HG03565 (cell line): Measurements from ENCODE around the gene DNAI1.

Experiments
- ATAC-seq: cut with Tn5 transposase; IDR thresholded peaks from one replicate; pipeline ENCODE4 v1.9.1; 2021; ENCODE audit warnings: mild to moderate bottlenecking, moderate library complexity; ENCODE audit not compliant: unreplicated experiment

DNAI1 gene

GRCh38 chr9:34510497-34511468 lies 52.2 kb downstream of the DNAI1 start:
- ATAC-seq, result no peak

GRCh38 chr9:34512131-34513078 lies 53.8 kb downstream of the DNAI1 start:
- ATAC-seq, result no peak

GRCh38 chr9:34513567-34514214 lies 55.1 kb downstream of the DNAI1 start:
- no peak for ATAC-seq

- ATAC-seq, result no peak
These were observed 55.8 kb downstream of the DNAI1 start for GRCh38 chr9:34514401-34514800.

GRCh38 chr9:34514816-34515215 lies 56.2 kb downstream of the DNAI1 start:
- no peak for ATAC-seq

- ATAC-seq, result no peak
These were observed 57.4 kb downstream of the DNAI1 start for GRCh38 chr9:34515959-34516358.

DNA sequence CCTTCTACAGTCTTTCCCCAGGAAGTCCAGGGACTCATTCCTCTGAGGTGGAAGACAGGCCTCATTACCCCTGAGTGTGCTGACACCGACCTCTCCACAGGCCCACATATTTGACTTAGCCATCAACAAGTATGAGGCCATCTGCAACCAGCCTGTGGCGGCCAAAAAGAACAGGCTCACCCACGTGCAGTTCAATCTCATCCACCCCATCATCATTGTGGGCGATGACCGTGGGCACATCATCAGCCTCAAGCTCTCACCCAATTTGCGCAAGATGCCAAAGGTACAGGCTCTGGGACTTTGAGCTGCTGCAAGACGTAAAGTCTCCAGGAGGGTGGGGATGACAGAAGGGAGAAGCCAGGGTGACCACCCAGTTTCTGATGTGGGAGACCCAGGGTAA lies 58.6 kb downstream of the DNAI1 start:
- no peak for ATAC-seq

DNA sequence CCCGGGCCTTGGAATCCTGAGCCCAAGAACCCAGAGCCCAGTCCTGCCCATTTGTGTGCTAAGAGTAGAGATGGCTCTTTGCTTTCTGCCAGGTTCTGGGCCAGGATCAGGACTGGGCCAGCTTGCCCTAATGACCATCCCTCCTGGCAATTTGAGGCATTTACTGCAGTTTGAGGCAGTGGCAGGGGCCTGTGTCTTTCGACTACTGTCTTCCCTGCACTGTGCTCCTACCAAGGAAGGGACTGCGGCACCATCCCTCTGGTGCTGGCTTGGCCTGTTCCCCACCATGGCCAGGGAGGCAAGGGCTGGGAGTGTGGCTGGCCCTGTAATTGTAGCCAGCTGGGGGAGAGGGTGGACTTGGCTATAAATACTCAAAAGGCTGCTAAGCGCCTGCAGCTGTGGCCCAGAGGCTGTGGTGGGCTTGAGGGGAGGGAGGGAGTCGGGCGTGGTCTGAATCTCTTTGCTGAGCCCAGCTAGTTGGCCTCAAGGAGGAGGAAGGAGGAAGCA lies 59.6 kb downstream of the DNAI1 start:
- no peak for ATAC-seq

DNA sequence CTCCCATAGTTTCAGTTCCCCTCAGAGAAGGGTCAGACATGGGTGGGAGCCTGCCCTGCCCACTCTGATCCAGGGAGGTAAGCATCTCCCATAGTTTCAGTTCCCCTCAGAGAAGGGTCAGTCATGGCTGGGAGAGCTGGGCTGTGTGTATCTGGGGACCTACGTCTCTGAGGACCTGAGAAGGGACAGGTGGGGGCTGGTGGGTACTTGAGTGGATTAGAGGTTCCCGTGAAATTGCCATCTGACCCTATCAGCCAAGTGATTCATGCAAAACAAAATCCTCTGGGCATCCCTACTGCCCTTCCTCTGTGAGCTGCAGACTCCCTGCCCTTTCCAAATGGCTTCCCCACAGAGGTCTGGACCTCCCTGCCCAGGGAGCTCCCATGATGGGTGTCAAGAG lies 60.3 kb downstream of the DNAI1 start:
- no peak for ATAC-seq

GRCh38 chr9:34519321-34520020 lies 60.9 kb downstream of the DNAI1 start:
- ATAC-seq, result no peak

DNA sequence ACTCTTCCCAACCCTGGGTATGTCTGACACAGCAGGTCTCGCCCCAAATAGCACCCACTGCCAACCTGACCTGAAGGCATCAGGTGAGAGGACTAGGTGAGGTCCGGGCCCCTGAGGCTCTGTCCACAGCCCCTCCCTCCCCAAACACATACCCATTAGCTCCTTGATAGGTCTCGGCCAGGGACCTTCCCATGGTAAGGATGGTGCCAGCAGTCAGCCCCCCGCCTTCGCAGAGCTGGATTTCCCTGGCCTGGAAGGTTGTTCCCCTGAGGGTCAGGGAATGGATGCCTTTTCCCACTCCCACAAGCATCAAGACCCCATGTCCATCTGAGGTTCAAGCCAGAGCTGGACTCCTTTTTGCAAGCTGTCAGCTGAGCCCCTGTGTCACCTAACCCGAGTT lies 61.5 kb downstream of the DNAI1 start:
- no peak for ATAC-seq

GRCh38 chr9:34520505-34521385 lies 62.1 kb downstream of the DNAI1 start:
- ATAC-seq, result no peak

DNA sequence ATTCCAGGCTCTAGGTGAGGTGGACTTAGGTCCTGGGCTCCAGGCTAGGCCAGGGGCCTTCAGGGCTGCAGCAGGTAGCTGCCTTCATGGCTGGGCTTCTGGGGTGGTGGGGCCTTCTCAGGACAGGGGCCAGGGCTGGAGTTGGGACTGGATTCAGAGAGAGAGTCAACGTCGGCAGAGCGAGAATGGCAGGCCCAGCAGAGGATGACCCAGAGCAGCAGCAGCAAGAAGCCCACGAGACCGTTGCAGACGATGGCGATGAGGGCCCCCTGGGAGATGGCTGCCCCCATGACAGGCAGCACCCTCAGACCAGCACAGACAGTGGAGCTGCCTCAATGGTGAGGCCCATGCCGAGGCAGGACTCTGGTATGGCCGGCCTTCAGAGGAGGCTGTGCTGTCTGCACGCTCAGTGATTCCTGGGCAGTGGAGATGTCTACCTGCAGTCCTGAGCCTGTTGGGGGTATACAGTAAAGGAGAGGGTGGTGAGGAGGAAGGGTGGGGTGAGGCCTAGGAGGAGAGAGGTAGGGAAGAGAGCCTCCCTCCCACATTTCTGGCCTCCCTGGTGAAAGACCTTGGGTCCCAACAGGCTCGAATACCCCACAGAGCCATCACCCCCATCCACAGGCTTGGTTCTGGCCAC lies 62.9 kb downstream of the DNAI1 start:
- no peak for ATAC-seq

DNA sequence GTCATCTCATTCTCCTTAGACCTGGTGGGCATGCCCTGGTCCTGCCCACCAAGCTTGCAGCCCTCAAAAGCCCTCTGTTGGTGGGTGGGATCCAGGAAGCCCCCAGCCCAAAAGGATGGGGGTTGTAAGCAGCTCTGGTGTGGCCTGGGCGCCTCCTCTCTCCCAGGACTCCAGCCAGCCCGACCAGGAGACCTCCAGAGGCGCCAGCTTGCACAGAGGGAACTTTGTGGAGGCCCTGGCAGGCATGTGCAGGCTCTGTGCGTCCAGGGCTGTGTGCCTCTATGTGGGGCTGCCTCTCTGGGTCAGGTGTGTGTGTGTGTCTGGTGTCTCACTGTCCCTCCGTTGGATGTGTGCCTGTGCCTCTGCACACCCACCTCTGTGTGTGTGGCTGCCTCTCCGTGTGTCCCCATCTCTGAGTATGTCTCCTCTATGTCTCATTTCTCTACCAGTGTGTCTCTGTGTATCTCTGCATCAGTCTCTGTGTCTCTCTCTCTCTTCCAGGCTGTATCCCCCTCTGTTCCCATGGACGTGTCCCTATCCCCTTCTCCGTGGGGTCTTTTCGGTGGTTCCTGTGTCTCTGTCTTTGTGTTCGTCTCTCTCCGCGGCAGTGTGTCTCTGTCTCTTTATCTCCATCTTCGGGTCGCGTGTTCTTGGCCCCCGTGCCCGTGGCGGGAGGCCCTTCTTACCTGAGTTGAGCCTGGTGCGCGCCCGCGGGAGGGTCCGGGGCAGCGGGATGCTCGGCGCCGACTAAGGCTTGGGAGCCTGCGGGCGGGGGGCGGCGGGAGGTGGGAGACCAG lies 63.7 kb downstream of the DNAI1 start:
- ATAC-seq, result no peak

- ATAC-seq, result peak; percentile 81
These were observed 64.6 kb downstream of the DNAI1 start, which contains the start of gene ENHO for GRCh38 chr9:34522971-34523797. Gene ENHO (minus strand): TSS chr9:34522990. CDS start chr9:34521695, 1,295 bp downstream.

DNA sequence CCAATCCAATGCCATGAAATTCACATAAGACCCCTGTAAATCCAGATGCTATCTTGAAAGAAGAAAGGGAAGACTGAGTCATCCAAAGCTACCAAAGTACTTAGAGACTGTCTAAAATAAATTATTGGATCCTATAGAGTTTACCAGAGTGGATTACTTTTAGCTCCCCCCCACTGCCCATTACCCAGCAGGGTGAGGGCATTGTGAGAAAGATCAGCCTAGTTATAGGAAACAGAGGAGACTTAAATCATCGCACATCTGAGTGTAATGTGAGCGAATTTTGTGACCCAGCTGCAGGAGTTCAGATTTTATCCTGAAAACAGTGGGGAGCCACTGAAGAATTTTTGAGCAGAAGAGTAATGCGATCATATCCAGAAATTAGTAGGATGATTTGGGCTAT lies 65.7 kb downstream of the DNAI1 start:
- ATAC-seq, result no peak

DNA sequence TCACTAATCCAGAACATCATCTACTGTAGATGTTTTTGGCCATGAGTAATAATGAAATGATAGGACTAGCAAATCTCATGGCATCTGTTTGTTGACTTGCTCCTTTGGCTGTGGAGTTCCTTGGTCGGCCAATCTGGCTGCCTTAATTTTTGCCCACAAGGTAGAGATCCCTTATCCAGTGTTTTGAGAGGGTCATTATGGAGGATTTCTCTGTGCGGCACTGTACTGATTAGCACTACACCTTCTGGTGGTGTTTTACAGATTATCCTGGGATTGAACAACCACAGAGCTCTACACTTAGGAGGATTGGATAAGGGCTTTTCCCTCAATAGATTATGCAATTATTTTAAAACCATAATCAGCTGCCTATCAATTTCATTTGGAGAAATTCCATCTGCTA lies 67.4 kb downstream of the DNAI1 start:
- ATAC-seq, result no peak
